ENCODE measurements around the gene MAP3K19.

Gene MAP3K19

GRCh38 chr2:134982603-134983002 lies 64.6 kb downstream of the MAP3K19 start:
- no peak for TF ChIP-seq GATA2 (IDR thresholded peaks at IDR 0.05; ENCODE audit: low read depth, low read length)

GRCh38 chr2:134980639-134981038 lies 66.6 kb downstream of the MAP3K19 start:
- TF ChIP-seq GATA3 (IDR thresholded peaks at IDR 0.05; ENCODE audit: low read depth, low read length) (no peak), GATA2 (IDR thresholded peaks at IDR 0.05; ENCODE audit: low read depth, low read length) (no peak)

DNA sequence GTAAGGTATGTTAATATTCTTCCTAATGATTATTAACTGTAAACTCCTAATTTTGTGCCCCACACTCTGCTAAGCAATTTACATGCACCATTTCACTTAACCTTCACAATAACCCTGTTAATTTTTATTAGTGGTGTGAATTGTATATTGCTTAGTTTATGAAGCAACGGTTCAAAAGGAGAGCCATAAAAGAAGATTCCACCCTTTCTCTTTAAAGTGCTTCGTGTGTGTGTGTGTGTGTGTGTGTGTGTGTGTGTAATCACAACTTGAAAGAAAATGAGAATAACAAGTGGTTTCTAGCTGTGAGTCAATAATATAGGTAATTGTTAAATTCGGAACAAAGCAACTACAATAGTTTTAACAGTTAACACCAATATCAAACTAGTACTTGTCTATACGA lies 68.0 kb downstream of the MAP3K19 start:
- TF ChIP-seq GATA3 (IDR thresholded peaks at IDR 0.05; ENCODE audit: low read depth, low read length), result no peak
- TF ChIP-seq GATA2 (IDR thresholded peaks at IDR 0.05; ENCODE audit: low read depth, low read length), result no peak

GRCh38 chr2:134976074-134976702 lies 71.1 kb downstream of the MAP3K19 start:
- TF ChIP-seq GATA2 (IDR thresholded peaks at IDR 0.05; ENCODE audit: low read depth, low read length), result no peak
- TF ChIP-seq GATA3 (IDR thresholded peaks at IDR 0.05; ENCODE audit: low read depth, low read length), result no peak

- TF ChIP-seq GATA3 (IDR thresholded peaks at IDR 0.05; ENCODE audit: low read depth, low read length) (no peak), GATA2 (IDR thresholded peaks at IDR 0.05; ENCODE audit: low read depth, low read length) (no peak)
Measured at GRCh38 chr2:134975281-134976009, 71.8 kb downstream of the MAP3K19 start.

- TF ChIP-seq GATA2 (IDR thresholded peaks at IDR 0.05; ENCODE audit: low read depth, low read length) (no peak), GATA3 (IDR thresholded peaks at IDR 0.05; ENCODE audit: low read depth, low read length) (no peak)
Measured at GRCh38 chr2:134973241-134974138, 73.8 kb downstream of the MAP3K19 start.

DNA sequence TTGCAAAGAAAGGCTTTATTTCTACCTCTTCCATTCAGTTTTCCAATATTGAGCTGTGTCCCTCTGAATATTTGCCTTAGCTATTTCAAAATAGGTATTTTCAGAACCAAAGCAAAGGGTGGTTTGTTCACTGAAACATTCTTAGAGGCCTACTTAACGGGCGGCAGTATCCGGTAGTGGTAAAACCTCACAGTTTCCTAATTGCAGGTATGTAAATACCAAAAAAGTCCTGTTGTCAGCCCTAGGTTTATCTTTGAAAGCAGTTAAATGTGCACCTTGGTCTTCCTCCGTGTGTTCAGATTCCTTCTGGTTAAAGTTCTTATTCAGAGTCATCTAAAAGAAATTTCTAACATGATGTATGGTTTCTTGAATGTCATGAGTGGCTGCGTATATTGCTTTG lies 89.8 kb downstream of the MAP3K19 start:
- TF ChIP-seq GATA3 (IDR thresholded peaks at IDR 0.05; ENCODE audit: low read depth, low read length) (no peak), GATA2 (IDR thresholded peaks at IDR 0.05; ENCODE audit: low read depth, low read length) (no peak)

- no peak for TF ChIP-seq GATA2 (IDR thresholded peaks at IDR 0.05; ENCODE audit: low read depth, low read length)
- no peak for TF ChIP-seq GATA3 (IDR thresholded peaks at IDR 0.05; ENCODE audit: low read depth, low read length)
Measured at GRCh38 chr2:134955744-134956143, 91.5 kb downstream of the MAP3K19 start.

DNA sequence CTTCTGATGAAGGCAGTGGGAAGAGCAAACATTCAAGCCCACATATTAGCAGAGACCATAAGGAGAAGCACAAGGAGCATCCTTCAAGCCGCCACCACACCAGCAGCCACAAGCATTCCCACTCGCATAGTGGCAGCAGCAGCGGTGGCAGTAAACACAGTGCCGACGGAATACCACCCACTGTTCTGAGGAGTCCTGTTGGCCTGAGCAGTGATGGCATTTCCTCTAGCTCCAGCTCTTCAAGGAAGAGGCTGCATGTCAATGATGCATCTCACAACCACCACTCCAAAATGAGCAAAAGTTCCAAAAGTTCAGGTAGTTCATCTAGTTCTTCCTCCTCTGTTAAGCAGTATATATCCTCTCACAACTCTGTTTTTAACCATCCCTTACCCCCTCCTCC lies 93.2 kb downstream of the MAP3K19 start:
- TF ChIP-seq GATA2 (IDR thresholded peaks at IDR 0.05; ENCODE audit: low read depth, low read length) (no peak), GATA3 (IDR thresholded peaks at IDR 0.05; ENCODE audit: low read depth, low read length) (no peak)

DNA sequence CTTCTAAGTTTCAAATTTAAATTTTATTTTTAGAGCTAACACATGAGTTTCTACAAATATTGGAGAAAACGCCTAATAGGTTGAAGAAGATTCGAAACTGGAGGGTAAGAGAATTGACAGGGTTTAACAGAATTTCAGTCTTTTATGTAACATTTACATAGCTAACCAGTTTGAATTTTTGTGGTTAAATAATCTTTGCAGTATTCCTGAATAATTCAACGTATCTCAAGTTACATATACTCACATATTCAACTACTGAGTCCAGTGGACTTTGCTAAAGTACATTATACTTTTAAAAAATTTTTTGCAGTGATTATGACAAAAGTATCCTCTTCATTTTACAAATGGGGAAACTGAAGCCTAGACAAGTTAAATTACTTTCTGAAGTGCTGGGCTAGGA lies 94.6 kb downstream of the MAP3K19 start:
- no peak for TF ChIP-seq GATA2 (IDR thresholded peaks at IDR 0.05; ENCODE audit: low read depth, low read length)
- no peak for TF ChIP-seq GATA3 (IDR thresholded peaks at IDR 0.05; ENCODE audit: low read depth, low read length)

GRCh38 chr2:134950886-134951285 lies 96.4 kb downstream of the MAP3K19 start:
- TF ChIP-seq GATA2 (IDR thresholded peaks at IDR 0.05; ENCODE audit: low read depth, low read length) (no peak), GATA3 (IDR thresholded peaks at IDR 0.05; ENCODE audit: low read depth, low read length) (no peak)

- no peak for TF ChIP-seq GATA2 (IDR thresholded peaks at IDR 0.05; ENCODE audit: low read depth, low read length)
- no peak for TF ChIP-seq GATA3 (IDR thresholded peaks at IDR 0.05; ENCODE audit: low read depth, low read length)
Measured at GRCh38 chr2:134949981-134950708, 97.1 kb downstream of the MAP3K19 start.

- TF ChIP-seq GATA2 (IDR thresholded peaks at IDR 0.05; ENCODE audit: low read depth, low read length) (no peak), GATA3 (IDR thresholded peaks at IDR 0.05; ENCODE audit: low read depth, low read length) (no peak)
Measured at GRCh38 chr2:134946073-134946472, 101.2 kb downstream of the MAP3K19 start.

- no peak for TF ChIP-seq GATA3 (IDR thresholded peaks at IDR 0.05; ENCODE audit: low read depth, low read length)
- TF ChIP-seq GATA2 (IDR thresholded peaks at IDR 0.05; ENCODE audit: low read depth, low read length), result no peak
Measured at GRCh38 chr2:134944975-134945374, 102.3 kb downstream of the MAP3K19 start.
